Fibroblast of skin of left biceps (primary cell): ENCODE data around the gene TGFA.

ENCODE experiments used
- DNase-seq, 2 experiments: peaks; one replicate each; pipeline ENCODE4 v3.0.0-alpha.2; 2013; ENCODE audit warnings: low read depth in 2 of 2

The TGFA gene

DNA sequence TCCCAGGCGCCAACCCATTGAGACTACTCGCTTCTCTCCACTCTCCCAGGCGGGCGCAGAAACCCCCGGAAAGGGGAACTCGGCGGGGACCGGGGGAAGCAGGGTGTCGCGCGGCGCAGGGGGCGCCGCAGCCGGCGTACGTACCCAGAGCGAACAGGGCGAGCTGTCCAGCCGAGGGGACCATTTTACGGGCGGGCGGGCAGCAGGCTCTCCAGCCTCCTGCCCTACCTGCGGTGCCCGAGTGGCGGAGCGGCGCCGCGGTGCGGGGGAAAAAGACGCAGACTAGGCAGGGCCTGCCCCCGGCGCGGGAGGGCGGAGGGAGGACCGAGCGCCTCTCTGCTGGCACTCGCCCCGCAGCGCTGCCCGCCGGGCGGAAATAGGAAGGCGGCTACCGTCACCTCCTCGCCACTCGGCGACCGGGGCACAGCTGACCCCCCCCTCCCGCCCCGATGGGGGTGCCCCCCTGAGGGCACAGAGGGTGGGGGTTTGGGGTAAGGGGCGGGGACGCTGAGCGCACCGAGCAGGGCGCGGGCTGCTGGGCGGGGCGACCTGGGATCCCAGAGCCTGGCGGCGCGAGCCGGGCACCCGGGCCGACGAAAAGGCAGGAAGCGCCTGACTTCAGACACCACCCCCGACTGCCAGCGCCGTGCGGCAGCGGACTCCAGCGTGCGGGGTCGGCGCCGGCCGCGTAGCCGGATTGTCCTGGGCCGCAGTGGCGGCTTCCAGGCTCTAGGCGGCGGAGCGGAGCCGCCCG lies at the start of gene TGFA:
TGFA (minus strand) TSS at position 243 of the 754 bp plus-strand sequence; CDS start at position 184, 59 bp downstream.
- DNase-seq, result no peak

DNA sequence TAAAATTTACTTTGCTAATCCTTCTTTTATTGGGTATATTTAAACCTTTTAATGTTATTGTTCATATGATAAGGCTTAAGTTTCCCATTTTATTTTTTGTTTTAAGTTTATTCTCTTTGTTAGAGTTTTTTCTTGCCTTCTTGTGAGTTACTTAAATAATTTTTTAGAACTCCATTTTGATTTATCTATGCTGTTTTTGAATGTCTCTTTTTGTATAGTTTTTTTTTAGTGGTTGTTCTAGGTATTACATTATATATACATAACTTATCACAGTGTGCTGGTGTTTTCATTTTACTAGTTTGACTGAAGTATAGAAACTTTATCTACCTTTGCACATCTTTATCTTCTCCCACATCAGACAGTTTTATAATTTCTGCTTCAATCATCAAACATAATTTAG lies 49.4 kb upstream of the TGFA start:
- DNase-seq, result no peak

DNA sequence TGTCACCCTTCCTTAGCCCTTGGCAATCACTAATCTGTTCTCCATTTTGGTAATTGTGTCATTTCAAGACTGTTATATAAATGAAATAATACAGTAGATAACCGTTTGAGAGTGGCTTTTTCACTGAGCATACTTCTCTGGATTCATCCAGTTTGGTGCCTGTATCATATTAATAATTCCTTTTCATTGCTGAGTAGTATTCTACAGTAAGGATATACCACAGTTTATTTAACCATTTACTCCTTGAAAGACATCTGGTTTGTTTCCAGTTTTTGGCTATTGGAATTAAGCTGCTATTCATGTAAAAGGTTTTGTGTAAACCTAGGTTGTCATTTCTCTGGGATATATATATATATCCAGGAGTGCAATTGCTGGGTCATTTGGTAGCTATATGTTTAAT lies 44.6 kb upstream of the TGFA start:
- DNase-seq, result no peak

DNA sequence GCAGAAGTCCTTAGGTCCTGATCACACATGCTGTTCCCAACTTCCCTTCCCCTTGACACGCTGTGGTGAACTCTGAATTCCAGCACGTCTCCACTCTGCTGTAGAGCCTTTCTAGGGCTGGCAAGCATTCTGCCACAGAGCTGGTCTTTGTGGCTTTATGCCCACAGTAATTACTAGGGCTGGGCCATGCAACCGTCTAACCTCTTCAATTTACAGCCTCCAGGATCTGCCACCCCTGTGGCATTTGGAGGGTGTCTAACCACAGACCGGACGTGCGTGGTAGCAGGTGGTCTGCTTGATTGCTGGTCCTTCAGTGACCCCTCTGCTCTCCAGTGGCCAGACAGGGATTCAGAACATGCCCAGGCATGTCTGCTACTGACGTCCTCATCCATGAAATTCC lies 43.1 kb upstream of the TGFA start:
- DNase-seq, result no peak

GRCh38 chr2:70596293-70596692 lies 42.7 kb upstream of the TGFA start:
- DNase-seq, result no peak

DNA sequence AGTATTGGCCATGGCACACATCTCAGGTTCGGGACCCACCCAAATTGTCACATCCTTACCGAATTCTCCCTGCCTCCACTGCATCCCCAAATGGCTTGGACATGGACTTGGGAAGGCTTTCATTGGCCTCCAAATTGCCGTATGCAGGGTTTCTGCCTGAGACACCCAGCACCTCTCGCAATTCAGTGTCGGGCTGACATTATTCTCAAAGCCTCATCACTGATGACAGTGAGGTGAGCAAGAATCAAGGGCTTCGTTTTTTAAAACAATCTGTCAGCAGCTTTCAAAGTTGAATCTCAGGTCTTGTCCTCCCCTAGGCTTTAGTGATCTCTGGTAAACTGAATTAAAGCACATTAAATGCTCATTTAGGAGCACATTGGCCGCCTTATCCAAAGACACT lies 29.5 kb upstream of the TGFA start:
- no peak for DNase-seq

GRCh38 chr2:70580352-70580751 lies 26.7 kb upstream of the TGFA start:
- no peak for DNase-seq

DNA sequence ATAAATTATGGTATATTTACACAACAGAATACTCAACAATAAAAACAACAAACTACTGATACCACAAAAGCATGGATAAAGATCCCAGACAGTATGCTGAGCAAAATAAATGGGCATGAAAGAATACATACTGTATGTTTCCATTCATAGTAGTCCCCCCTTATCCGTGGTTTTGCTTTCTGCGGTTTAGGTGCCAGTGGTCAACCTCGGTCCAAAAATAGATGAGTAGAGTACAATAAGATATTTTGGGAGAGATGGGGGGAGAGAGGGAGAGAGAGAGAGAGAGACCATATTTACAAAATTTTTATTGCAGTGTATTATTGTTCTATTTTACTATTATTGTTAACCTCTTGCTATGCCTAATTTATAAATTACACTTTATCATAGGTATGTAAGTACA lies 21.0 kb upstream of the TGFA start:
- DNase-seq, result no peak

GRCh38 chr2:70574109-70574508 lies 20.5 kb upstream of the TGFA start:
- no peak for DNase-seq

DNA sequence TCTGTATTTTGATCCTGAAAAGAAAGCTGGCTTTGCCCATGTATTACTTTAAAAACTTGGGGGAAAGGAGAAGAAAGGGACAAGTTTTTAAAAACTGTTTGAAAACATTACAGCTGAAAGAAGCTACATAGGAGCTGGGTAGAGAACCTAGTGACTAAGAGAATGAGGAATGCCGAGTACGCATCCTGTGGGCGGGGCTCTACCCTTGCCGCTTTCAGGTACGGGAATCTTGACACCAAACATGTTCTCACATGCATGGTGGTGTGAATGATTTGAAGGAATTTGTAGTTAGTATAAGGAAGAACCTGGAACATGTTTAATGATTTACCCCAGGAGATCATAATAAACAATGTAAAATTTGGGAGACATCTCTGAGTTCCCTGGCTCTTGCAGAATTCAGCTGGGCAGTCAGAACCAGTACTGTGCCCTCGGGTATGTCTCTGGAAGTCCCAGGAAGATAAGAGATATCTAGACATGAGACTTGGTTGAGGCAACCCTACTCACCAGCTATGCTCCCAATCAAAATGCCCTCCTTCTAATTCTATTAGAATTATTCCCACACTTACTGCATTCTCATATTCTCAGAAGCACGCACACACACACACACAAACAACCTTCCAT lies 16.5 kb upstream of the TGFA start:
- DNase-seq, result no peak

- DNase-seq, result no peak
These were observed 15.9 kb upstream of the TGFA start for GRCh38 chr2:70569559-70569958.

GRCh38 chr2:70566906-70567305 lies 13.3 kb upstream of the TGFA start:
- no peak for DNase-seq

GRCh38 chr2:70566464-70566863 lies 12.8 kb upstream of the TGFA start:
- no peak for DNase-seq

- DNase-seq, result no peak
These were observed 11.6 kb upstream of the TGFA start for GRCh38 chr2:70565039-70565731.

- no peak for DNase-seq
These were observed 8.3 kb upstream of the TGFA start for GRCh38 chr2:70561893-70562292.

DNA sequence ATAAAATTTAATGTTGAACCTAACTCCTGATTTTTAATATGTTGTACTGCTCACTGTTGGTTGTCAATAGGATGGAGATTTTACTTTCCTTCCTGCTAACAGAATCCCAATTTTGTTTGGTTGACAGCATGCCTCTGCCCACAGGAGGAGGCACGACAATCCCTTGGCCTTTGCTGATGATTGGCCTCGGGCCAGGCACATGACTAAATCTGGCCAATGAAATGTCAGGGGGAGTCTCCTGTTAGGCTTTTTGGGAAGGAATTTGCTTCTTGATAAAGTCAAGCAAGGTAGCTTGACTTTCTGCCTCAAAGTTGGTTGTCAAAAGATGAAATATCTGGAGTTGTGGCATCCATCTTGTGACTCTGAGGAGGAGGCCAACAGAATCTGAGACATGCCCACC lies 6.8 kb upstream of the TGFA start:
- DNase-seq, result no peak

DNA sequence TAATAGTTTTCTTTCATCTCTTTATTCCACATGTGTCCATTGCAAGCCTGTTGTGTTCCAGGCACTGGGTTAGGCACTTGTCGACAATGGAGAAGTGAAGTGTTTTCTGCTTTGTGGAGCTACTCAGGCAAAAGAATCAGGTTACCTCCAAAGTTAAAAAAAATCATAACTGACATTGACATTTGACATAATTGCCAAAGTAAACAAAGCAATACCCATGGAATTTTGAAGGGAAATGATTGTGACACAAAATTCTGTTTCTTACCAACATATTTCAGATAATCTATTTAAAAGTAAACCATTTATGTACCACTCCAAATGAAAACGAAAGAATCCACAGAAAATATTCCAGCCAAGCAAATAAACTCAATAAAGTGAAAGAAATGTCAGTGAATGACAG lies 6.4 kb upstream of the TGFA start:
- no peak for DNase-seq

DNA sequence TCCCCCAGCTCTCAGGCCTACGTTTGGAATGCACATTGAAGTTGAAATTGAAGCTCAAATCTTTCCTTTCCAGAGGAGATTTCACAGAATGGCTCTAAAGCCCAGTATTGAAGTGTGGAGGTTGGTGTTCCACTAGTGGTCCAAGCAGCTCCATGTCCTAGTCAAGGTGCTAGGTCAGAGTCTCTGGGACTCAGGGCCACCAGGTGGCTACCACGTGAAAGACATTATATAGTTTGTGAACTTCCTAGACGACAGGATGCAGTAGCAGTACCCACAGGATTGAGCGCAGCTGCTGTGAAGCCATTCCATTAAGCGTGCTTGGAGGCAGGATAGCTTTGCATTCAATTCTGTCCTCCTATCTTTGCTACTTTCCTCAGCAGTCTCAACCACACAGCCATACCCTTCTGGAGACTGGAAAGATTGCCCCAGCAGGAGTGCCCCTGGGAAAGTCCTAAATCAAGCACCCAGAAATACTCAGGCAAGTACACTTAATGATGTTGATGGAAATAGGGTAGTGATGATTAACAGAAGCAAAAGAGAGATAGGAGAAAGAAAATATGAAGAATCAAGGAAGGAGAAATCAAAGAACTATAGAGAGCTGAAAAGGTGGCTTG lies 4.7 kb upstream of the TGFA start:
- no peak for DNase-seq

DNA sequence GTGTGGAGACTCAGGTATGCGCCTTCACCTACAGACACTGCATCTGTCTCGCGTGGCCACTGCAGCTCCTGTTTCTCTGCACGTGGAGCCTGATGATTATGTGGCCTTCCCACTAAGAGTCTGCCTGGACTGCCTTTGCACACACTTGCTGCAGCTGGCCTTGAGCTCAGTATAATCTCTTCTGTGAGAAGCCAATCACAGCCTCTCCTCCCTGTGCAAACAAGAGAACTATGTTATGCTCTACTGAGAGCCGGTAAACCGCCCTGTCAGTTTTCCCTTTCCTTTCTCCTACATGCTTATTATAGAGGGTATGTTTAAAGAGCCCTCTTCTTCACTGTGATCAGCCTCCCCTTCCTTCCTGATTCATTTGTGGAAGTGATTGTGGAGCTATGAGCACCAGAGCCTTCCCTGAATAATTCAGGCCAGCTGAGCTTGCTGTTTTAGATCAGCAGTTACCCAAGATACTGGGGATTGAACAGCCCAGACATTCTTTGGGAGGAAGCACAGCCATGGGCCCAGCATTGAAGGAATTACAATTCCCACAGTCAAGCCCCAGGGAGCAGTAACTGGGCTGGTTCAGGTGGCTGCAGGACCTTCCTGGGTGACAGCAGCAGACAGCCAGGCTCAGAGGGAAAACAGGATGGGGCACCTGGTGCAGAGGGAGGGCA lies 3.7 kb upstream of the TGFA start:
- no peak for DNase-seq

DNA sequence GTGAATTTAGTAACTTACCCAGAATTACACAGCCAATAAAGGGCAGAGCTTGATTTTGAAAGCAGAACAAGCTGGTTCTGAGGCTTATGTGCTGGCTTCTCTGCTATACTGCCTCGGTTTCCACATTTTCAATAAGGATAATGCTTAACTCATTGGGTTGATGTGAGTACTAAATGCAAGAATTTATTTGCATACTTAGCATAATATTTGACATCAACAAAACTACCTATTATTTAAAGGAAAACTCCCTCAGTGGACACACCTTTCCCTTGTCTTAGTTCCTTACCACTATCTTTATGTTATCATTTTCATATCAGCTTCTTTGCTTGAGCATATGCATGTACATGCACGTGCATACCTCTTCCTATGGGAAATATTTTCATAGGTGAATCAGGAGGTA lies 3.0 kb upstream of the TGFA start:
- DNase-seq, result no peak

DNA sequence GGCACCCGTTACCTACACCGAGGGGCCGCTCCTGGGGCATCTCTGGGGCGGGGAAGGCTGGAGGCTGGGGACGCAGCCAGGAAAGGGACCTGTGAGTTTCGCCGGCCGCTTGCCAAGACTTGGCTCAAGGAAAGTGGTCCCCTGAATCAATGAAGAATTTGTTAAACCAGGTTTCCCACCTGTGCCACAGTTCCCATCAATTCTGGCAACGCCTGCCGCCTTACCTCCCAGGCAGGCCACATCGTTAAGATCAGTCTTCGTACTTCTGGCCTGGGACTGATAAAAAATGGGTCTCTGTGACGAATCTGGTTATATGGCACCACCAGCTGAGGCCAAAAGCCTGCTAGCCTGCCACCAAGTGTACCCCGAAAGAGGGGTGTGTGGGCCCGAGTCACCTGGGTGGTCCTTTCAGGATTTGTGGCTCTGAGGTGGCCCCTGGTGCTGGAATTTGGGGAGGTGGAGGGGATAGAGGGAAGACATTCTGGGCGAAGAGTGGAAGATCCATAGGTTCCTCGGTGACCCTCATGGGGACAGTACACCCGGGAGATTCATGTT lies 789 bp upstream of the TGFA start:
- no peak for DNase-seq

DNA sequence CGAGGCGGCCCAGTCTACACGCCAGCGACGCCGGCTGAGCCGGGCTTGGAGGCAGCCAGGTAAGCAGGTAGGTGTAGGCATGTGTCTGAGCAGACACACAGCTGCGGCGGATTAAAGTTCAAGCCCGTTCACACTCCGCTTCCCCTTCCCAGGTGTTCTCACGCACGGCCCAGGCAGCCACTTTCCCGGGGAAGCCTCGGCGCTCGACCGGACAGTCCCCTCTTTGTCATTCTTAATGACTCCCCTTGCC lies 367 bp downstream of the TGFA start:
- DNase-seq, result no peak
